ENCODE measurements around the gene OVCA2.

DNA sequence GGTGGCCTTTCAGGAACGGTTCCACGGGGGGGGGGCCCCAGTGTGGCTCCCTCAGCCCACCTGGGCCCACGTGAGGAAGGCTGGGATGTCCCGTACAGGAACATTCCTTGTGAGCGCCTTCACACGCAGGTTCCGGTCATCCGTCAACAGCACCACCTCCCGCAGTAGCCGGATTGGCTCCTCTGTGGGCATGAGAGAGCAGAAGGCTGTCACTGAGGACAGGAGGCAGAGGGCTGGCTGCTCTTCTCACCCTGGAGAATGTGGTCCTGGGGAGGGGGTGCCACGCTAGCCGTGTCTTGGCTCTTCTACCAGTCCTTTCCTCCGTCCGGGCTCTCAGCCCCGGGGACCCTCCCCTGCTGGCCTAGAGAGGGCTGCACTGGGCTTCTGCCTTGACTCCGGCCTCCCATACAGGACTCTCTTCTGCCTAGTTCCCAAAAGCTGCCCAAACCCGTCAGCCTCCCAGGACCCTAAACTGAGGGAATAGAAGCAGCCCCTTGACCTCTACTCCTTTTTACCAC, 19.7 kb downstream of the OVCA2 start:
- TF ChIP-seq TAF1 (IDR thresholded peaks at IDR 0.05; ENCODE audit: borderline replicate concordance, low read depth, low read length): no peak
- TF ChIP-seq POLR2A (IDR thresholded peaks at IDR 0.05; ENCODE audit: low read depth, low read length): no peak
- TF ChIP-seq POLR2AphosphoS5 (IDR thresholded peaks at IDR 0.05; ENCODE audit: low read depth, low read length): 0 out of 2 replicates have a peak, but pooled peaks have one; percentile 65

Data from GM12892 (cell line).